Spleen (tissue), 11 donors: ENCODE measurements around the gene DGAT2. TPM values are rescaled to one million over a fixed set of nuclear protein-coding genes. Genes with fewer than 3 reads are reported as not detected.

ENCODE experiments used
- DNase-seq: peaks from one replicate; pipeline ENCODE4 v3.0.0-alpha.2; 2020
- H3K27ac ChIP-seq, 8 donors: fragments of 200-600 bp; sonication (generic) in 7 of 8; 1 replicate in 4 of 8; 2 replicates in 4 of 8; pipeline versions ENCODE4 v1.5.0 to v1.8.0; 2016 to 2021; ENCODE audit warnings: inconsistent platforms in 4 of 8, mild to moderate bottlenecking in 4 of 8, moderate library complexity in 1 of 8
- H3K27me3 ChIP-seq, 7 donors: fragments of 200-600 bp; sonication (generic) in 6 of 7; replicated peaks in 1 of 7; 1 replicate in 4 of 7; 2 replicates in 3 of 7; pipeline versions ENCODE4 v1.5.0 to v1.8.0; 2016 to 2021; ENCODE audit warnings: inconsistent platforms in 3 of 7, mild to moderate bottlenecking in 1 of 7
- H3K36me3 ChIP-seq, 6 donors: fragments of 200-600 bp; sonication (generic) in 5 of 6; 1 replicate in 4 of 6; 2 replicates in 2 of 6; pipeline versions ENCODE4 v1.5.0 to v1.8.0; 2016 to 2021; ENCODE audit warnings: inconsistent platforms in 2 of 6
- H3K4me1 ChIP-seq, 6 donors: fragments of 200-600 bp; sonication (generic) in 5 of 6; 1 replicate in 3 of 6; 2 replicates in 3 of 6; pipeline versions ENCODE4 v1.5.0 to v1.8.0; 2016 to 2021; ENCODE audit warnings: inconsistent platforms in 3 of 6
- H3K4me3 ChIP-seq, 8 donors: fragments of 200-600 bp; sonication (generic) in 7 of 8; 1 replicate in 4 of 8; 2 replicates in 4 of 8; pipeline versions ENCODE4 v1.5.0 to v1.8.0; 2016 to 2021; ENCODE audit warnings: inconsistent platforms in 4 of 8, mild to moderate bottlenecking in 4 of 8, moderate library complexity in 2 of 8
- H3K9me3 ChIP-seq, 8 donors: fragments of 200-600 bp; sonication (generic) in 7 of 8; 1 replicate in 4 of 8; 2 replicates in 4 of 8; pipeline versions ENCODE4 v1.5.0 to v1.8.0; 2016 to 2021; ENCODE audit warnings: inconsistent platforms in 4 of 8
- CTCF ChIP-seq, 11 experiments: fragments of 200-600 bp in 7 of 11; fragments of 450-650 bp in 4 of 11; sonication (generic) in 4 of 11; IDR thresholded peaks in 8 of 11; conservative IDR thresholded peaks in 3 of 11; 1 replicate in 7 of 11; 2 replicates in 4 of 11; pipeline versions ENCODE4 v1.4.0 to v1.8.0; 2016 to 2021; ENCODE audit warnings: antibody characterized with exemption in 11 of 11, inconsistent platforms in 4 of 11, mild to moderate bottlenecking in 1 of 11
- POLR2A ChIP-seq, 3 donors: fragments of 450-650 bp; IDR thresholded peaks; one replicate each; pipeline ENCODE4 v1.5.1; 2017; ENCODE audit warnings: antibody characterized with exemption in 3 of 3, mild to moderate bottlenecking in 1 of 3
- POLR2AphosphoS5 ChIP-seq, 3 donors: sonication (generic); formaldehyde crosslinking; IDR thresholded peaks; one replicate each; pipeline ENCODE4 v1.5.1; 2017; ENCODE audit warnings: antibody characterized with exemption in 3 of 3
- WGBS, 5 donors: extraction: QIAGEN DNeasy Blood & Tissue Kit in 3 of 5; methylation state at CpG; one replicate each; pipeline versions ENCODE4 v1.1.5 to v1.1.7; 2013 to 2018; 5-methylcytosine and 5-hydroxymethylcytosine counted together
- intact Hi-C: fragments of 100-400 bp; cut with DNase I; formaldehyde crosslinking; loops from one replicate; pipeline ENCODE4 v1.15.0; 2023; ENCODE audit warnings: low total_unique reads
- polyA plus RNA-seq, 3 donors: library from polyadenylated mRNA; stranded (reverse); fragments of 200-250 nt; gene quantifications; one replicate each; pipeline ENCODE4 v1.2.1, GENCODE V29; 2013
- total RNA-seq, 7 donors: library from RNA; depleted of rRNA in 3 of 7; stranded (reverse); fragments of >200 nt in 3 of 7; fragmentation: NEBNext Ultra II Directional in 4 of 7; extraction: Animal tissue kit (Norgen Biotek cat#: 25700) in 4 of 7; gene quantifications; one replicate each; pipeline versions ENCODE4 v1.1.0 to v1.2.1, GENCODE V29; 2016 to 2021
- donor health status: healthy with polysubstance abuse.
- donor health status: DM: no; HTN: no; CAD: no; lungs with moderate emphysema.
- donor health status: DM: no; HTN: no; CAD: no.
- donor health status: Bipolar disorder and iron deficiency.
- donor health status: healthy.
- donor health status: DM: no; HTN: no; CAD: no.
- donor health status: DM: yes; HTN: yes; CAD: no.

Gene DGAT2
- total and polyA plus RNA-seq, 10 donors: 3.5 to 71.7 (median 15.9) TPM

- Histone ChIP-seq H3K4me1 (peaks cover 0 to 23% (median 6%) of the 10 kb centered on the region in 6 donors), H3K36me3 (no peaks in the 10 kb centered on the region), H3K27ac (no peak overlapping the region), H3K9me3 (no peaks in the 10 kb centered on the region), H3K27me3 (no peaks in the 10 kb centered on the region), H3K4me3 (no peak overlapping the region)
- no peak for DNase-seq
- intact Hi-C loops: no loop called here
- 82 to 88% (median 83%) methylated on average over 4 of the region's 4 CpGs for WGBS, 5 donors
- no peak for TF ChIP-seq CTCF (IDR thresholded peaks at IDR 0.05 in 8 of 11, conservative IDR thresholded peaks at IDR 0.05 in 3 of 11)
Observed at GRCh38 chr11:75759832-75760231, 8.7 kb upstream of the DGAT2 start.

- Histone ChIP-seq H3K27ac (no peak overlapping the region), H3K36me3 (no peaks in the 10 kb centered on the region), H3K27me3 (no peaks in the 10 kb centered on the region), H3K4me1 (peaks cover 0 to 23% (median 6%) of the 10 kb centered on the region in 6 donors), H3K4me3 (no peak overlapping the region), H3K9me3 (no peaks in the 10 kb centered on the region)
- no peak for DNase-seq
- TF ChIP-seq POLR2AphosphoS5 (IDR thresholded peaks at IDR 0.05): no peak
- no peak for TF ChIP-seq CTCF (IDR thresholded peaks at IDR 0.05 in 8 of 11, conservative IDR thresholded peaks at IDR 0.05 in 3 of 11)
- TF ChIP-seq POLR2A (IDR thresholded peaks at IDR 0.05): no peak
- intact Hi-C loops: no loop called here
Observed at GRCh38 chr11:75760243-75760642, 8.3 kb upstream of the DGAT2 start.

GRCh38 chr11:75760710-75761493 lies 7.7 kb upstream of the DGAT2 start:
- DNase-seq: no peak
- 70 to 94% (median 76%) methylated on average over 3 of the region's 3 CpGs for WGBS, 5 donors
- no peak overlapping the region for H3K4me3 ChIP-seq
- peaks cover 0 to 23% (median 6%) of the 10 kb centered on the region in 6 donors for H3K4me1 ChIP-seq
- peak overlapping the region in 2 of 8 donors; percentile 26 to 85 for H3K27ac ChIP-seq
- no peaks in the 10 kb centered on the region for H3K27me3 ChIP-seq
- intact Hi-C loops: no loop called here
- H3K36me3 ChIP-seq: no peaks in the 10 kb centered on the region
- no peaks in the 10 kb centered on the region for H3K9me3 ChIP-seq
- TF ChIP-seq CTCF (IDR thresholded peaks at IDR 0.05 in 8 of 11, conservative IDR thresholded peaks at IDR 0.05 in 3 of 11) (no peak), POLR2AphosphoS5 (IDR thresholded peaks at IDR 0.05) (no peak), POLR2A (IDR thresholded peaks at IDR 0.05) (no peak)

- no peaks in the 10 kb centered on the region for H3K36me3 ChIP-seq
- 90 to 97% (median 95%) methylated on average over 7 to 8 of the region's 8 CpGs for WGBS, 5 donors
- no peak for DNase-seq
- H3K27ac ChIP-seq: peak overlapping the region in 2 of 8 donors; percentile 79 to 85
- intact Hi-C loops: no loop called here
- no peak overlapping the region for H3K4me3 ChIP-seq
- H3K9me3 ChIP-seq: no peaks in the 10 kb centered on the region
- no peak for TF ChIP-seq POLR2AphosphoS5 (IDR thresholded peaks at IDR 0.05)
- no peak for TF ChIP-seq CTCF (IDR thresholded peaks at IDR 0.05 in 8 of 11, conservative IDR thresholded peaks at IDR 0.05 in 3 of 11)
- no peak for TF ChIP-seq POLR2A (IDR thresholded peaks at IDR 0.05)
- peaks cover 0 to 23% (median 6%) of the 10 kb centered on the region in 6 donors for H3K4me1 ChIP-seq
- peaks cover 0 to 8% (median 0%) of the 10 kb centered on the region in 7 donors for H3K27me3 ChIP-seq
Observed at GRCh38 chr11:75762158-75762557, 6.4 kb upstream of the DGAT2 start.
